ENCODE data around the gene GLIS2. TPM values are rescaled to one million over a fixed set of nuclear protein-coding genes. Genes with fewer than 3 reads are reported as not detected.

GLIS2 gene
- total RNA-seq, 2 experiments from 2014 or later = not detected

- Histone ChIP-seq H3K27me3 (ENCODE audit: control insufficient read depth in 1 of 2, insufficient read depth in 2 of 2, low read length in 2 of 2) (peaks cover 26 to 33% of the 10 kb centered on the region in 2 experiments), H3K27ac (ENCODE audit: low read depth in 1 of 2, low read length in 2 of 2) (no peak overlapping the region), H3K4me3 (ENCODE audit: low read length) (peak overlapping the region; percentile 45), H3K9me3 (ENCODE audit: control insufficient read depth in 1 of 2, insufficient read depth in 1 of 2, low read length in 2 of 2) (peaks cover 0 to 4% of the 10 kb centered on the region in 2 experiments), H3K36me3 (ENCODE audit: insufficient read depth, low read length) (no peaks in the 10 kb centered on the region), H3K4me1 (ENCODE audit: insufficient read depth, low read length) (peaks cover 39% of the 10 kb centered on the region)
- CTCF ChIA-PET = interaction anchor here (0.7 kb wide), 1 partner anchor 61 kb away, joined by 3 read pairs; no protein-coding TSS in a partner anchor
- Mint-ChIP-seq H3K4me3 (peak overlapping the region; percentile 99), H3K4me1 (ENCODE audit: low read depth) (peaks cover 11% of the 10 kb centered on the region), H3K9me3 (no peaks in the 10 kb centered on the region), H3K36me3 (ENCODE audit: low read depth) (no peaks in the 10 kb centered on the region), H3K27me3 (peaks cover 17% of the 10 kb centered on the region), H3K27ac (no peak overlapping the region)
- DNase-seq (peak in 4 of 14 experiments; percentile 18 to 62 (median 48)), ATAC-seq (ENCODE audit: poor library complexity) (peak; percentile 37)
- POLR2A ChIA-PET = interaction anchor here (0.7 kb wide), 1 partner anchor 13 kb away, joined by 3 read pairs; no protein-coding TSS in a partner anchor
- intact Hi-C loops (cut with DNase I, micrococcal nuclease) = no loop called here
- TF ChIP-seq CTCF (IDR thresholded peaks at IDR 0.05) = no peak
Observed at GRCh38 chr16:4314532-4315185, 1.2 kb upstream of the GLIS2 start.

GRCh38 chr16:4316108-4316863 lies 419 bp downstream of the GLIS2 start:
- peaks cover 17% of the 10 kb centered on the region for H3K27me3 Mint-ChIP-seq
- no peak overlapping the region for H3K4me3 Mint-ChIP-seq
- H3K36me3 Mint-ChIP-seq (ENCODE audit: low read depth) = no peaks in the 10 kb centered on the region
- peaks cover 44% of the 10 kb centered on the region for H3K4me1 ChIP-seq (ENCODE audit: insufficient read depth, low read length)
- POLR2A ChIA-PET = interaction anchor here (1.5 to 1.7 kb wide), 2 partner anchors 10 to 43 kb away, joined by 4 to 6 read pairs; partner anchors contain the start of gene TFAP4
- intact Hi-C loops (cut with DNase I, micrococcal nuclease) = no loop called here
- no peak overlapping the region for H3K27ac ChIP-seq (ENCODE audit: low read depth in 1 of 2, low read length in 2 of 2)
- ATAC-seq (ENCODE audit: poor library complexity) = no peak
- peaks cover 26 to 33% of the 10 kb centered on the region in 2 experiments for H3K27me3 ChIP-seq (ENCODE audit: control insufficient read depth in 1 of 2, insufficient read depth in 2 of 2, low read length in 2 of 2)
- H3K27ac Mint-ChIP-seq = no peak overlapping the region
- CTCF ChIA-PET = no interaction called here
- TF ChIP-seq CTCF (IDR thresholded peaks at IDR 0.05) = no peak
- DNase-seq = peak in 3 of 14 experiments; percentile 15 to 35 (median 33)
- peaks cover 11% of the 10 kb centered on the region for H3K4me1 Mint-ChIP-seq (ENCODE audit: low read depth)
- no peaks in the 10 kb centered on the region for H3K36me3 ChIP-seq (ENCODE audit: insufficient read depth, low read length)
- no peak overlapping the region for H3K4me3 ChIP-seq (ENCODE audit: low read length)
- H3K9me3 ChIP-seq (ENCODE audit: control insufficient read depth in 1 of 2, insufficient read depth in 1 of 2, low read length in 2 of 2) = peaks cover 0 to 4% of the 10 kb centered on the region in 2 experiments
- H3K9me3 Mint-ChIP-seq = no peaks in the 10 kb centered on the region

GRCh38 chr16:4316864-4317531 lies 1.1 kb downstream of the GLIS2 start:
- intact Hi-C loops (cut with DNase I, micrococcal nuclease) = no loop called here
- peaks cover 26 to 33% of the 10 kb centered on the region in 2 experiments for H3K27me3 ChIP-seq (ENCODE audit: control insufficient read depth in 1 of 2, insufficient read depth in 2 of 2, low read length in 2 of 2)
- DNase-seq = peak in 1 of 14 experiments; percentile 35

More at GRCh38 chr16:4316864-4317531, 1.1 kb downstream of the GLIS2 start:
- H3K9me3 Mint-ChIP-seq = no peaks in the 10 kb centered on the region
- H3K4me3 ChIP-seq (ENCODE audit: low read length) = no peak overlapping the region
- peak overlapping the region; percentile 30 for H3K4me3 Mint-ChIP-seq
- H3K27me3 Mint-ChIP-seq = peaks cover 17% of the 10 kb centered on the region
- ChIA-PET CTCF (interaction anchor here (1.1 kb wide), 1 partner anchor 11 kb away, joined by 5 read pairs; no protein-coding TSS in a partner anchor), POLR2A (interaction anchor here (1.5 to 1.7 kb wide), 2 partner anchors 11 to 44 kb away, joined by 4 to 6 read pairs; partner anchors contain the start of gene TFAP4)
- H3K36me3 ChIP-seq (ENCODE audit: insufficient read depth, low read length) = no peaks in the 10 kb centered on the region
- H3K36me3 Mint-ChIP-seq (ENCODE audit: low read depth) = no peaks in the 10 kb centered on the region
- TF ChIP-seq CTCF (IDR thresholded peaks at IDR 0.05) = no peak
- H3K27ac Mint-ChIP-seq = no peak overlapping the region
- H3K4me1 Mint-ChIP-seq (ENCODE audit: low read depth) = peaks cover 11% of the 10 kb centered on the region
- no peak for ATAC-seq (ENCODE audit: poor library complexity)
- peaks cover 0 to 4% of the 10 kb centered on the region in 2 experiments for H3K9me3 ChIP-seq (ENCODE audit: control insufficient read depth in 1 of 2, insufficient read depth in 1 of 2, low read length in 2 of 2)
- peaks cover 44% of the 10 kb centered on the region for H3K4me1 ChIP-seq (ENCODE audit: insufficient read depth, low read length)
- no peak overlapping the region for H3K27ac ChIP-seq (ENCODE audit: low read depth in 1 of 2, low read length in 2 of 2)

Measured in CD4-positive, alpha-beta T cell (primary cell).